Measurements from ENCODE around the gene PPP2R3C. TPM values are rescaled to one million over a fixed set of nuclear protein-coding genes. Genes with fewer than 3 reads are reported as not detected.

The PPP2R3C gene
- total RNA-seq: 41.5 and 42.0 TPM in 2 replicates

GRCh38 chr14:35121887-35122695 lies at the start of gene PPP2R3C, which contains the start of gene PRORP:
Gene PPP2R3C, minus strand, starts transcription at chr14:35121990. Its CDS starts 31 bp downstream, at chr14:35121959.
Gene PRORP, plus strand, starts transcription at chr14:35122552. Its CDS starts 694 bp downstream, at chr14:35123246.

DNA sequence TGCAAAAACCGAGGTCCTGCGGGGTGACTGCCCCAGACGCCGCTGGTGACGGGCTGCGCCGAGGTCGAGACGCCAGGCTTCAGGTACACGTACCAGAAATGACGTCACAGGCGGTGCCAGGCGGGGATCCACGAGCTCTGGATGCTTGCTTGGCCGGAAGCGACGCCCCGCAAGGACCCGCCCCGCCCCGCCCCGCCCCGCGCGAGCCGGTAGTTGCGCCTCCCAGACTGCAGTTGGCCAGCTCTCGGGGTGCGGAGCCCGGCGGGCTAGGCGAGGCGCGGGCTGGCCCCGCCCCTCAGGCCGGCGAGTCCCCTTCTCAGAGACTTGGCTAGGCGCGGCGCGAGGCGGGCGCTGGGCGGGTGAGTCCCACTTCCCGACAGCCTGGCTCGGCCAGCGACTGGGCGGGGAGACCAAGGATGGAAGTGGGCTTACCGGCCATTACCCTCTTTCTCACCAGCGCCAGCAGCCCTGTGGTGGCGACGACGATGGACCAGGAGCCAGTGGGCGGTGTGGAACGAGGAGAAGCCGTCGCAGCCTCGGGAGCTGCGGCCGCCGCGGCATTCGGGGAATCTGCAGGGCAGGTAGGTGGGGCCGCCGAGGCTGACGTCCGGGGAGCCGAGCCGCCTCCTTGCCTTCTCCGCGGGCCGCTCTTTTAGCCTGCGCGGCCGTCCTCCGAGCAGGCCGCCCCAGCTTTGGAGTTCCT lies 75.6 kb downstream of the PPP2R3C start, which contains the start of gene FAM177A1:
Gene FAM177A1 (plus strand): TSS at position 225 of the 703 bp plus-strand sequence. CDS start 192 bp downstream, at position 417.

Other genes with a start within 250 kb of the PPP2R3C start
- gene BAZ1A, start 246.6 kb downstream of the PPP2R3C start, total RNA-seq: 21.9 and 26.8 TPM in 2 replicates
- 98.7 and 103 TPM in 2 replicates for gene SRP54, start 139.0 kb downstream of the PPP2R3C start, total RNA-seq
- gene FAM177A1, start 75.7 kb downstream of the PPP2R3C start, total RNA-seq: 63.0 and 84.2 TPM in 2 replicates
- gene PRORP, start 562 bp upstream of the PPP2R3C start, total RNA-seq: 22.3 and 22.4 TPM in 2 replicates
- 197 and 287 TPM in 2 replicates for gene PSMA6, start 170.4 kb upstream of the PPP2R3C start, total RNA-seq

All from aortic smooth muscle cell (primary cell).